HG03575 (cell line): ENCODE measurements around the gene WHRN.
A peak's percentile ranks its signal among the peaks of the same experiment; 100 is the strongest.

ENCODE experiments used
- ATAC-seq: cut with Tn5 transposase; IDR thresholded peaks from one replicate; pipeline ENCODE4 v1.9.1; 2021; ENCODE audit not compliant: unreplicated experiment, insufficient number of reproducible peaks, low FRiP score; ENCODE audit errors: extremely low read depth

WHRN gene

GRCh38 chr9:114497236-114497635 is 8.0 kb downstream of the WHRN start:
- no peak for ATAC-seq

DNA sequence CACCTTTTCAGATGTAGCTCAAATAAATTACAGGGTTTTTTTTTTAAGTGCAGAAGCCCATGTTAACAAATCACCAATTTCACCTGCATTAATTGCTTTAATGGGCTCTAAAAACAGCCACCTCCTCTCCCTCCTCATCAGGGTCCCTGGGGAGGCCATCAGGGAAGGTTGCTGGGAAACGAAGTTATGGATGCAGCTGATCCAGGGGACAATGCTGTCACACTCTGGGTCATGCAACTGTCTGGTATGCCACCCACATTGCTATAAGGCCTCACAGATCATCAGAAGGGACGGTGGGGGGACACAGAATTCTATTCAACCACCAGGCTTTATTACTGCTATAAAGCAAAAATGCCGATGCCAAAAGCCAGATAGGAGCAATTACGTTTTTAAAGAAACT is 9.3 kb downstream of the WHRN start:
- no peak for ATAC-seq

- ATAC-seq: no peak
These were observed 10.3 kb downstream of the WHRN start for GRCh38 chr9:114494776-114495569.

- no peak for ATAC-seq
These were observed 11.6 kb downstream of the WHRN start for GRCh38 chr9:114493521-114494184.

DNA sequence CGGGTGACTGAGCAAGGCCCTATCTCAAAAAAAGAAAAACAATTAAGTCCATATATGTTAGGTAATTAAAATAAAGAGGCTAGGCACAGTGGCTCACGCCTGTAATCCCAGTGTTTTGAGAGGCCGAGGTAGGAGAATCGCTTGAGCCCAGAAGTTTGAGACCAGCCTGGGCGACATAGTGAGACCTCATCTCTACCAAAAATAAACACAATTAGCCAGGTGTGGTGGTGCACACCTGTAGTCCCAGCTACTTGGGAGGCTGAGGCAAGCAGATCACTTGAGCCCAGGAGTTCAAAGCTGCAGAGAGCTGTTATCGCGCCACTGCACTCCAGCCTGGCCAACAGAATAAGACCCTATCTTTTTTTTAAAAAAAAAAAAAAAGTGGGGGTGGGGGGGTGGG is 12.3 kb downstream of the WHRN start:
- ATAC-seq: no peak

GRCh38 chr9:114491430-114492003 is 13.8 kb downstream of the WHRN start:
- ATAC-seq: no peak

- no peak for ATAC-seq
These were observed 15.3 kb downstream of the WHRN start for GRCh38 chr9:114489928-114490327.

DNA sequence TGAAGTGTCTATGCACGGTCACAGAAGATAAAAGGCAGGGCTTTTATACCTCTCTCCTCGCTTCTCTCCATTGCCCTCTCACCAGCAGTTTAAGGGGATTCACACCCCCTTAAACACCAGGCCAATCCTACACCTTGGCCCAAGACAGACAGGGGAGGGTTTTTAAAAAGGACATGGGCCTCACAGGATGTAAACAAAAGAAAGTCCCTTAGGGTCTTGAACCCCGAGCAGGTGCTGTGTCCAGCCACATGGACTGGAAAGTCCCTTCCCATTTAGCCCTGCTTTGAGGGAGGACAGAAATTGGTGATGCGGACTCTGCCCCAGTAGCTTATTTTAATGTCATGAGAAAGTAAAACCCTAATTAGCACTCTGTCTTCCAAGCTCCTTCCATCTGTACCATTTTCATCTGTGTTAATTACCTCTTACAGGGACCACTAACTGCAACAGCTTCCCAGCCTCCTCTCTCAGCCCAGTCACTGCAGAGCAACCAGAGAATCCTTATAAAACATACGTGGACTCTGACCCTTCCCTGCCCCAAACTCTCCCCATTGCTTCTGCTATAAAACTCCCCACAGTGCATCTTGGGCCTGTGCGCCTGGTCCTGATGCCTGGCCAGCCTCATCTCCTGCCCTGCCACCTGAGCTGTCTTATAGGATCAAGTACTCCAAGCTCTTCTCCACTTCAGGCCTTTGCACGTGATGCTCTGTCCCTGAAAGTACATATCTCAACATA is 16.7 kb downstream of the WHRN start:
- ATAC-seq: no peak

DNA sequence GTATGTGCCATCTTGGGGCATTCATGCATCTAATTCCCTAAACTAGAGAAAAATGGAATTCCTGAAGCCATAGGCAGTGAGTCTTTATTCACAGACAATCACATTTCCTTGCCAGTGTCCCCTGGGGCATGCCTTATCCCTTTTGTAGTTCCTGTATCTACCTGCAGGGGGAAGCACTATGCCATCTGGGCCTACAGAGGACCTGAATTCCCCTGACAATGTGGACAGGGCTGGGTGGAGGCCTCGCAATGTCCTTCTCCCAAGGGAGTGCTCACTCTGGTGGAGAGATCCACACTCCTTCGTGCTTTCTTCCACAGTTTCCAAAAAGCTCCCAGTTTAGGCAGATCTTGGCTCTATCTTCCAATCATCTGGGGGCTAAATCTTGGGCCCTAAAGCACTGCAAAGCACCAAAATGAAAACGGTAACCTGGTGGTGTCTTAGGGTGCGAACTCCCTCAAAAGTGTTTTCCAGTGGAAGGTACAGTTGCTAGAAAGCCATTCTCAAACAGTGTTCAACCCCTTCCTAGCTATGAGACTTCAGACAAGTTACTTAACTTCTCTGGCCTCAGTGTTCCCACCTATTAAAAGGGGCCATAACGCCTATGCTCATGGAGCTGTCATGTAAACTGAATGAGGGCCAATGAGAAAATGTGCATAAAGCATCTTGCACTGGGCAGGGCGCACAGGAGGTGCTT is 17.5 kb downstream of the WHRN start:
- ATAC-seq: no peak

DNA sequence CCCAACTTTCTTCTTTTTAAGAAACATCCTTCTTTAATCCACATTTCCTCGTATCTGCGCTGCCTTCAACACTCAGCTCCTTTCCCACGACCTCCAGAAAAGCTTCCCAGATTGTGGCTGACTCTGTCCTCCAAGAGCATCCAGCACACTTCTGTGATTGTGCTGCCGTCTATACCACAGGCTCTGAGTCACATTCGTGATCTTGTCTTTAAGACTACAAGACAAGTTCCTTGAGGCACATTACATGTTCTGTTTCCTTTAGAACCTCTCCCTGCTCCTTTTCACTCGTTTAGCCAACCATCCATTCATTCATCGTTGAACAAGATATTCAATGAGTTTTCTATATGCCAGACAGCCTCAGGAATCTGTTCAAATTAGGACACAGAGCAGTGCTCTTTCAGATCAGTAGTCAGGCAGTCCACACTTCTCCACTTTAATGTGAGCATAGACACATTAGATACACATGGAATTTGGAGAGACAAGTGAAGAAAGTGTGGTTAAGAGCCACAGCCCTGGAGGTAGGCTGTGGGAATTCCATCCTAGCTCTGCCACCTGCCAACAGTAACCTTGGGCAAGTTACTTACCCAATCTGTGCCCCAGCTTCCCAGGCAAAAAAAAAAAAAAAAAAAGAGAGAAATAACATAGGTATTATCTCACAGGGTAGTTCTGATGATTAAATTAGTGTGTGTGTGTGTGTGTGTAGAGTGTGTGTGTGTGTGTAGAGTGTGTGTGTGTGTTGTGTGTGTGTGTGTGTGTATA is 18.9 kb downstream of the WHRN start:
- no peak for ATAC-seq

GRCh38 chr9:114484854-114485443 is 20.3 kb downstream of the WHRN start:
- ATAC-seq: peak; percentile 60

- ATAC-seq: no peak
These were observed 20.9 kb downstream of the WHRN start for GRCh38 chr9:114484215-114484853.

DNA sequence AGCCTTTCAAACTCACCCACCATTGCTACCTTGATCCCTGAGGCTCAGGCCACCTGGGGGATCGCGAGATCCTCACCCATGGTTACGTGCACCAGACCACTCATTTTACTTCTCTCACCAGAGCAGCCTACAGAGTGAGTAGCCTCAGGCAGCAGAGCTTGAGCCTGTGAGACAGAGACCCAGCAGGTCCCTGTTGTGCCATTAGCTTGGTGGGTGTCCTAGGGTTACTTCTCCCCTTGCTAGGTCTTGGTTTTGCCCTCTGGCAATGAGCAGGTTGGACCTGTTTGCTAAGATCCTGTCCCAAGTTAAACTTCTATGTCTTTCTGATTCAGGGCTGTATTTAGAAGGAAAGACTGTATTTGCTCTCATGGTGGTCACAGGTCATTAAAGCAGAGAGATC is 21.8 kb downstream of the WHRN start:
- ATAC-seq: no peak

DNA sequence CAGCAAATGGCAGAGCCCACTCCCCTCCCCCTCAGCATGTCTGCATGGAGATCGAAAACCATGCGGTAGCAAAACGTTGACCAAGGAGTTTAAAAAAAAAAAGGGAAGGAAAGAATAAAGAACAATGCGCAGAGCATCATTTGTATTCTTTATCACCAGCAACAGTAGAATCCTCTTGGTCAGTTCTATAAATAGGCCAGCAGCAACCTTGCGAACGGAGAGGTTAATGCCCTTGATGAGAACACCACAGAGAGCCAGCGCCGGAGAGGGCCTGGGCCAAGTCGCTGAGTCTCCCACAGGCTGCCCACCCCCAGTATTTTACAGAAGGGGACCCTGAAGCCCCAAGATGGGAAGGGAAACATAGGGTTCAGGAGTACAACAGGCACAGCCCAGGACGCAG is 22.7 kb downstream of the WHRN start:
- no peak for ATAC-seq

- no peak for ATAC-seq
These were observed 23.5 kb downstream of the WHRN start for GRCh38 chr9:114481789-114482188.

GRCh38 chr9:114480746-114481435 is 24.4 kb downstream of the WHRN start:
- ATAC-seq: no peak

DNA sequence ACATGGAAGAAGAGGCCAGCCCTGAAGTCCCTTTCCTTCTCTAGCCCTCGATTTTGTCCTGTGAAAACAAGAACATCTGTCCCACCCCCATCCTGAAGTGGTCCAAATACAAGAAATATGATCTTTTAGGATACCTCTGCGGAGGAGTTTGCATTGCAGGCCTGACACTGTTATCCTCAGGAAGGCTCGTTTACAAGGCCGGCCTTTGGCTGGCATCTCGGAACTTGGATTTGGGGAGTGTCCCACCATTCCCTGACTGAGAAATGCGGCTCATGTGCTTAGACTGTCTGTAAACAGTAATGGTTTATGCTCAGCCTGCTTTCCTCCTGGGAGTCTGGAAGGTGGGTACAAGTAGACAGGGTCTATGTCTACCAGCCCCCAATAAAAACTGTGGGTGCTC is 26.4 kb downstream of the WHRN start:
- ATAC-seq: no peak
